ENCODE data around the gene SLC26A6.

The SLC26A6 gene

GRCh38 chr3:48595526-48596121, 39.6 kb downstream of the SLC26A6 start:
- no peak for TF ChIP-seq CTCF (IDR thresholded peaks at IDR 0.05; ENCODE audit: low read depth, low read length, missing control alignments)
- no peak overlapping the region for H3K4me3 ChIP-seq (ENCODE audit: low read depth, low read length)
- DNase-seq (ENCODE audit: low read depth), result no peak

GRCh38 chr3:48595075-48595525, 40.2 kb downstream of the SLC26A6 start, which contains the start of gene COL7A1:
COL7A1 (minus strand) TSS chr3:48595329; CDS start chr3:48595159, 170 bp downstream.
- H3K4me3 ChIP-seq (ENCODE audit: low read depth, low read length), result no peak within 1 kb of the TSS
- DNase-seq (ENCODE audit: low read depth), result no peak
- TF ChIP-seq CTCF (IDR thresholded peaks at IDR 0.05; ENCODE audit: low read depth, low read length, missing control alignments), result no peak

GRCh38 chr3:48594417-48595049, 40.7 kb downstream of the SLC26A6 start:
- TF ChIP-seq CTCF (IDR thresholded peaks at IDR 0.05; ENCODE audit: low read depth, low read length, missing control alignments), result no peak
- DNase-seq (ENCODE audit: low read depth), result no peak
- no peak overlapping the region for H3K4me3 ChIP-seq (ENCODE audit: low read depth, low read length)

- no peak for DNase-seq (ENCODE audit: low read depth)
- TF ChIP-seq CTCF (IDR thresholded peaks at IDR 0.05; ENCODE audit: low read depth, low read length, missing control alignments), result no peak
- no peak overlapping the region for H3K4me3 ChIP-seq (ENCODE audit: low read depth, low read length)
Observed at GRCh38 chr3:48593337-48593736, 41.9 kb downstream of the SLC26A6 start.

GRCh38 chr3:48592519-48593087, 42.7 kb downstream of the SLC26A6 start:
- no peak for TF ChIP-seq CTCF (IDR thresholded peaks at IDR 0.05; ENCODE audit: low read depth, low read length, missing control alignments)
- H3K4me3 ChIP-seq (ENCODE audit: low read depth, low read length), result no peak overlapping the region
- DNase-seq (ENCODE audit: low read depth), result no peak

GRCh38 chr3:48591886-48592518, 43.3 kb downstream of the SLC26A6 start:
- TF ChIP-seq CTCF (IDR thresholded peaks at IDR 0.05; ENCODE audit: low read depth, low read length, missing control alignments), result no peak
- DNase-seq (ENCODE audit: low read depth), result no peak
- H3K4me3 ChIP-seq (ENCODE audit: low read depth, low read length), result no peak overlapping the region

Data from GM12864 (cell line).